Cerebellar cortex (tissue), 1 donor: Measurements from ENCODE around the gene TRPM8.
A peak's percentile ranks its signal among the peaks of the same experiment; 100 is the strongest.

Experiments
- DNase-seq: peaks from one replicate; pipeline ENCODE4 v3.0.0-alpha.2; 2015; ENCODE audit warnings: low spot score

TRPM8 gene

DNA sequence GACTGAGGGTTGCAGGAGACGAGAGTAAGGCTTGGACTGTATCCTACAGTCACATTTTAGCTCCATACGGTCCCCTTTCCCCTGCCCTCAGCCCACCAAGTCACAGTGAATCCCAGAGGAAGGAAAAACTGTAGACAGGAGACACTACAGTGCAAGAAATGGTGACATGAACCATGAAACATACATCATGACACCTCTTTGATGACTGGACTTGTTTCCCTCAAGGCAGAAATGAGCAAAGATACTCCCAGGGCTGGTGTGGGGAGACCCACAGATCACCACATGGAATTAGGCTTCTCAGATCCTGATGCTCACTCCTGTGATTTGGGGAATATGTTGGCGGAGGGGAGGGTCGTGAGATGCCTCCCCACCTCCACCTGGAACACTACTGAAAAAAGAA, 85.1 kb downstream of the TRPM8 start:
- no peak for DNase-seq

DNA sequence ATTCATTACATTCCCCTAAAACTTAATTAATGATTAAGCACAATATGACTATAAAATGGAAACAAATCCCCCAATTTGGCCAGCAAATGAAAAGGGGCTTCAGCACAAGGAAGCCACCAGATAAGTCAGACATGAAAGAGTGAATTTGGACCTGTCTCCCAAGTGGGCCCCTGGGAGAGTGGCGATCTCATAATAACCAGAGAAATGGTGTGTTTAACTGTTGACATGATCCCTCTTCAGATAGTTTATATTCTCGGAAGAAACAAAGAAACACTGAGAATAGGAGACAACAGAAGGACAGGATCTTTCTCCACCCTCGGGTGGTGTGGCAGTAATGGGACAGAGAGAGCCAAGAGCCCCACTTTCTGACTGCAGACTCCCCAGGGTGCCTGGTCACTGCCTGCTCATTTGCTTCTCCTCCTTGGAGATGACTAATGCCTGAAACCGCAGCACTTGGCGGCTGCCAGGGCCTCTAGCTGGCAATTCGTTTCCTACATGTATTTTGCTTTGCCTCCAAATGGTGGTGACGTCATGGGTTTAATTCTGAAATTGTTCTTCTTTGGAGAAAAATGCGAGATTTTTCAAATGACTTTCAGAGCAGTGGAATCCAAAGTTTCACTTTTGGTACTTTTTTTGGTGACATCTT, 86.9 kb downstream of the TRPM8 start:
- peak; percentile 71 for DNase-seq

- no peak for DNase-seq
Observed at GRCh38 chr2:234005126-234005525, 88.0 kb downstream of the TRPM8 start.

- DNase-seq = no peak
Observed at GRCh38 chr2:234006501-234006900, 89.3 kb downstream of the TRPM8 start.

DNA sequence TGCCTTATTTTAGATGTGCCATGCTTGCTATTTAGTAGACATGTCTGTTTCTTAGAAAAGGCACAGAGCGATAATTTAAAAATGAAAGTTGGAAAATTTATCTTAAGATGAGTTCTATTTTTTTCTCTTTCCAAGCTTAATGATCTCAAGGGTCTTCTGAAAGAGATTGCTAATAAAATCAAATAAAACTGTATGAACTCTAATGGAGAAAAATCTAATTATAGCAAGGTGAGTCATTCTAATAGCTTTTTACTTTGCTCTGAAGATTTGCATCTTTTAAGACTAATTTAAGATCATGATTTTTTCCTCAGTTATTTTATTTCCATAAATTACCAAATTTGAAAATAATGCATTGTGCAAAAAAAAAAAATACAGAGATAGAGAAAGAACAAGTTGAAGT, 97.3 kb downstream of the TRPM8 start:
- no peak for DNase-seq

GRCh38 chr2:234015861-234016260, 98.7 kb downstream of the TRPM8 start:
- DNase-seq = no peak

- no peak for DNase-seq
Observed at GRCh38 chr2:234019896-234020295, 102.7 kb downstream of the TRPM8 start.

DNA sequence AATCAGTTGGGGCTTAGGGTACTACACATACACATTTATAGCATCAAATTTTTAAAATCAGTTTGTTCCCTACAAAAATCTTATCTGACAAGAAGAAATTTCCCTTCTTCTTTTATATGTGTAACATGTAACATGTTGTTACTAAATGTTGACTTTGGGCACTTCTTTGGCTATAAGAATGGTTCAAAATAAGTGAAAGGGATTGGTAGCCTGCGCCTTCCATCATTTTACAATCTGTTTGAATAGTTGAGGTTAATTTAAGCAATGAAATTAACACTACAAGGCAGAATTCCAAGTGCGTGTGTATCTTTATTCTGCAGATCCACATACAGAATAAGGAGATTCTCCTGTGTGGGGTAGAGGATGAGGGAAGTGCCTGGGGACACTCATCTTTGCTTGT, 103.2 kb downstream of the TRPM8 start:
- DNase-seq = no peak

- no peak for DNase-seq
Observed at GRCh38 chr2:234022424-234022823, 105.3 kb downstream of the TRPM8 start.

DNA sequence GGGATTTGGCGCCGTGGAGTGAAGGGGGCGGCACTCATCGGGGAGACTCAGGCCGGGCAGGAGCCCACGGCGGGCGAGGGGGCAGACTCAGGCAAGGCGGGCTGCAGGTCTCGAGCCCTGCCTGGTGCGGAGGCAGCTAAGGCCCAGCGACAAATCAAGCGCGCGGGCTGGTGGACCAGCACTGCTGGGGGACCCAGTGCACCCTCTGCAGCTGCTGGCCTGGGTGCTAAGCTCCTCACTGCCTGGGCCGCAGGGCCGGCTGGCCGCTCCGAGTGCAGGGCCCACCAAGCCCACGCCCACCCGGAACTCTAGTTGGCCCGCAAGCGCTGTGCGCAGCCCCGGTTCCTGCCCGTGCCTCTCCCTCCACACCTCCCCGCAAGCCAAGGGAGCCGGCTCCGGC, 107.1 kb downstream of the TRPM8 start:
- DNase-seq = no peak

DNA sequence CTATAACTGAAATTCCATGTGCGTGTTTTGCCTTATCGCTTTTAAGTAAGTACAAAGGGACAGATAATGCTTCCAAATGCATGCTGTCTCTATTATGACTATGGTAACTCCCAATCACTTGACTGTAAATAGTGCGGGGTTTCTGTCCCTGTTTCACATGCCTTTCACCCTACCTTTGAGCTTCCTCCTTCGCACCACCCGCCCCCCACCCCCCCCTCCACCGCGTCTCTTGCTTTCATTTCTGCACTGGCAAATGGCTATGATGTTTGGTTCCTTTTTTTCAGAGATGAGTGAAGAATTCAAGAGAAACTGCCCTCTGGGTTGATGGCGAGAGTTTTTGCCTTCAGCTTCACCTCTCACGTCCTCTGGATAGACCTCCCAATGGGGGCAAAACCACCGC, 108.3 kb downstream of the TRPM8 start:
- DNase-seq = no peak

DNA sequence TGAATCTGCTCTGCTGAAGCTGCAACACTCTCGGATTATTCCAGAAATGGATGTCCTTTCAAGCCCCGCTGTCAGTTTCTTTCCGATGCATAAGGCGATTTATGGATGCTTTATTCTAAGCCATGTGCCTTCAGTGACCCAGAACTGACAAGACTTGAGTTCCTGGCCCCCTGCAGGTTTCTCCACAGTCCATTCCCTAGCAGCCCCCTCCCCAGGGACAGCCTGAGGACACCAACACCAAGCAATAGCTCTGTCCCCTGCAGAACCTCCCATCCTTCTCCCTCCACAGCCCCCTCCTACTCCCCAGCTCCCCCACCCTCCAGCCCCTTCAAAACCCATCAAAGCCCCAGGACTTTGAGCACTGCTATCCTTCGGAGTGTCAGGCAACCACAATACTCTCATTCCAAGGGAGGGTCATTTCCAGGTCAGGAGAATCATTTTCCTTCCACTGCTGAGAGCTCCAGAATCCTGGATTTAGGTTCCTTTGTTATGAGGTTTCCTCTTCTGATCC, 108.8 kb downstream of the TRPM8 start:
- no peak for DNase-seq

GRCh38 chr2:234026693-234027254, 109.6 kb downstream of the TRPM8 start:
- no peak for DNase-seq

GRCh38 chr2:234027641-234028040, 110.5 kb downstream of the TRPM8 start:
- no peak for DNase-seq

GRCh38 chr2:234029150-234029733, 112.1 kb downstream of the TRPM8 start:
- no peak for DNase-seq

DNA sequence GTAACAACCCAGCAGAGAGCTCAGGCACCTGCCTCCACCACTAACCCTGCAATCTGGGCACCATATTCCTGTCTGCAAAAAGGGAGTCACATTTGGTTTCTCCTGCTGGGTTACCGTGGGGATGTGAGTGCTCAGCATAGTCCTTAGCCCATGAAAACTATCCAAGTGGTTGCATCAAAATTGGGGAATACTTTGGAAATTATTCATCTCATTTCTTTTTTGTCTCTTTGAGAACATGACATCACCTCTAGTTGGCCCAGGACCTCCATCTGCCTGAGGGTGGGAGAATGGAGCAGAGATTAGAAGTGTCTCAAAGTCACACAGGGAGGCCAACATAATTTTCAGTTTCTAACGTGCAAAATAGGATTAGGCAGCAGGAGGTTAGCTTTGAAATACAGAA, 114.0 kb downstream of the TRPM8 start:
- no peak for DNase-seq

GRCh38 chr2:234032279-234032856, 115.2 kb downstream of the TRPM8 start:
- DNase-seq = no peak

DNA sequence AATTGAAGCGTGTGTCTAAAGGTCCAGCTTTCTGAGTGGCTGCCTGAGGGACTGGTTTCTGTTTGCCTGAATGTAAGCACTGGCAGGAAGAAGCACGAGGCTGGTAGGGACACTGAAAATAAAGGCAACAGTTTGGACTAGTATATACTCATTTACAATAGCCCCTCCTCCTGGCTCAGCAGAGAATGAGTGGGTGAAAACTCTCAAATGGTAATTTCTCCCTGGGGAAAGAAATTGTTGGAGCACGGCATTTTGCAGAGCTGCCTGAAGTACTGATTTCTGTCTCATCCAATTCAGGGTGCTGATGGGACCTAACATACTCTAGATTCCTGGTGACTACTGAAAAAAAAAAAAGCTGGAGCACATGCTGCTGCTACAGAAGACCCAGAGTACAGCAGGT, 116.0 kb downstream of the TRPM8 start:
- no peak for DNase-seq

- DNase-seq = no peak
Observed at GRCh38 chr2:234033885-234034284, 116.7 kb downstream of the TRPM8 start.

- DNase-seq = no peak
Observed at GRCh38 chr2:234038076-234038802, 121.1 kb downstream of the TRPM8 start.

DNA sequence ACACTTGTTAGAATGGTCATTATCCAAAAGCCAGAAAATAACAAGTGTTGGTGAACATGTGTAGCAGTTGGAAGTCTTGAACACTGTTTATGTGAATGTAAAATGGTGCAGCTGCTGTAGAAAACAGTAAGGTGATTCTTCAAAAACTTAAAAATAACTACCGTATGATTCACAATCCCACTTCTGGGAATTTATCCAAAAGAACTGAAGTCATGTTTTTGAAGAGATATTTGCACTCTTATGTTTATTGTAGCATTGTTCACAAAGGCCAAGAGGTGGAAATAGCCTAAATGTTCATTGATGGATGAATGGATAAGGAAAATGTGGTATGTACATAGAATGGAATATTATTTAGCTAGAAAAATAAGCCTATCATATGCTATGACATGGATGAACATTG, 127.0 kb downstream of the TRPM8 start:
- no peak for DNase-seq

DNA sequence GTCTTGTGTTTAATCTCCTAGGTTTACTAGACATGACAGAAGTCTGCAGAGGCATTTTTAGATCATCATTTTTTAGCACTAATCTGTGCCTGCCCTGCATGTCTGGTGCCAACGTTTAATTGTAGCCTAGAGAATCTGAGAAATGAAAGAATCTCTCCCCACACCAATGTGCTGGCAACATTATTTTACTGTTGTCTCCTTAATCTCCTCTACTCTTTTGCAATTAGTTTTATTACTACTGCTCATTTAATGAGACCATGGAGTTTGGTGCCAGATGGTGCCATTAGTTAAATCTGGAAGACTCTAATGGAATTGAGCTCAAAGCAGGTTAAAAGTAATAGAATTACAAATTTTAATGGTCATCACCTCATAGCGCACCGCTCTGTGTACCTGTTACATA, 129.3 kb downstream of the TRPM8 start:
- no peak for DNase-seq

GRCh38 chr2:234047361-234047760, 130.2 kb downstream of the TRPM8 start:
- no peak for DNase-seq
